T-helper 1 cell treated with Interleukin-12 subunit alpha and Interleukin-12 subunit beta and Interleukin-4 antibody, amounts not matched to agents 30 μg/mL and 1 μg/mL, for 36 hours (primary cell): ENCODE results near the gene AK1.
A peak's percentile ranks its signal among the peaks of the same experiment; 100 is the strongest.
"Not testable (repeated sequence)": the region's sequence is repeated elsewhere in the genome, so short reads cannot be mapped to it uniquely, and the experiment has no call there.

Experiments
- H3K27ac Mint-ChIP-seq: one replicate; pipeline ENCODE4 v1.8.0; 2021; ENCODE audit warnings: mild to moderate bottlenecking, mixed read lengths
- H3K27me3 Mint-ChIP-seq: one replicate; pipeline ENCODE4 v1.8.0; 2021; ENCODE audit warnings: low read depth, mixed read lengths
- H3K36me3 Mint-ChIP-seq: one replicate; pipeline ENCODE4 v1.8.0; 2021; ENCODE audit warnings: low read depth, mixed read lengths
- H3K4me1 Mint-ChIP-seq: one replicate; pipeline ENCODE4 v1.8.0; 2021; ENCODE audit warnings: low read depth, mixed read lengths
- H3K4me3 Mint-ChIP-seq: one replicate; pipeline ENCODE4 v1.8.0; 2021; ENCODE audit warnings: mild to moderate bottlenecking, moderate library complexity, mixed read lengths
- H3K9me3 Mint-ChIP-seq: one replicate; pipeline ENCODE4 v1.8.0; 2021; ENCODE audit warnings: mixed read lengths

AK1 gene

GRCh38 chr9:127871531-127871930, 5.9 kb downstream of the AK1 start:
- H3K27ac Mint-ChIP-seq: no peak overlapping the region

DNA sequence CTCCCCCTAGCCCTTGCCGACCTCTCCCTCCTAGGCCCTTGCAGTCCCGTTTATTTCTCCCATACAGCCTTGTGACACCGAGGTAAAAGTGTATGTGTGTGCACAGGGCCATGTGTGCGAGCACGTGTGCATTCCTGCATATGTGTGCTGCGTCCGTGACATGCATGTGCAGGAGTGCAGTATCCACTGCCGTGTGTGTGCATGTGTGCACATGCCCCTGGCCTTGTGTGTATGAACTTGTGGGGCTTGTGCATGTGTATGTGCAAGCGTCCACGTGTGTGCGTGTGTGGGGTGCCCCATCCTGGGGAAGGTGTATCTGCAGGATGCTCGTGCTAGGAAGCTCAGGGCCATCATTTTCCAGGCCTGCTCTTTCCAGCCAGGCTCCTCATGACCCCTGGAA, 6.6 kb downstream of the AK1 start:
- Mint-ChIP-seq H3K36me3 (peaks cover 4% of the 10 kb centered on the region), H3K4me3 (no peak overlapping the region), H3K4me1 (peaks cover 1% of the 10 kb centered on the region), H3K27ac (no peak overlapping the region), H3K27me3 (no peaks in the 10 kb centered on the region), H3K9me3 (no peaks in the 10 kb centered on the region)

More at GRCh38 chr9:127871531-127871930, 5.9 kb downstream of the AK1 start:
- Mint-ChIP-seq H3K36me3 (peaks cover 3% of the 10 kb centered on the region), H3K27me3 (no peaks in the 10 kb centered on the region), H3K4me3 (no peak overlapping the region), H3K4me1 (no peaks in the 10 kb centered on the region), H3K9me3 (no peaks in the 10 kb centered on the region)

DNA sequence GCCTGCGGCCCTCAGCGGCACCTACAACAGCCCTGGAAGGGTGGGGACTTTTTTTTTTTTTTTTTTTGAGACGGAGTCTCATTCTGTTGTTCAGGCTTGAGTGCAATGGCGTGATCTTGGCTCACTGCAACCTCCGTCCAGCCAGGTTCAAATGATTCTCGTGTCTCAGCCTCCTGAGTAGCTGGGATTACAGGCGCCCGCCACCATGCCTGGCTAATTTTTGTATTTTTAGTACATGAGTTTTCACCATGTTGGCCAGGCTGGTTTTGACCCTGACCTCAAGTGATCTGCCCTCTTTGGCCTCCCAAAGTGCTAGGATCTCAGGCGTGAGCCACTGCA, 7.4 kb downstream of the AK1 start:
- H3K4me1 Mint-ChIP-seq, H3K27ac Mint-ChIP-seq, H3K27me3 Mint-ChIP-seq: not testable (repeated sequence)

GRCh38 chr9:127869310-127870152, 7.9 kb downstream of the AK1 start:
- H3K27ac Mint-ChIP-seq: no peak overlapping the region

More for the DNA sequence above, 7.4 kb downstream of the AK1 start:
- not testable (repeated sequence) for H3K4me3 Mint-ChIP-seq, H3K36me3 Mint-ChIP-seq, H3K9me3 Mint-ChIP-seq

GRCh38 chr9:127868278-127868902, 9.1 kb downstream of the AK1 start:
- Mint-ChIP-seq H3K4me1 (peaks cover 11% of the 10 kb centered on the region), H3K9me3 (no peaks in the 10 kb centered on the region), H3K27ac (no peak overlapping the region), H3K36me3 (peaks cover 11% of the 10 kb centered on the region), H3K4me3 (no peak overlapping the region), H3K27me3 (no peaks in the 10 kb centered on the region)

More at GRCh38 chr9:127869310-127870152, 7.9 kb downstream of the AK1 start:
- Mint-ChIP-seq H3K9me3 (no peaks in the 10 kb centered on the region), H3K4me1 (peaks cover 11% of the 10 kb centered on the region), H3K36me3 (peaks cover 11% of the 10 kb centered on the region), H3K4me3 (no peak overlapping the region), H3K27me3 (no peaks in the 10 kb centered on the region)

DNA sequence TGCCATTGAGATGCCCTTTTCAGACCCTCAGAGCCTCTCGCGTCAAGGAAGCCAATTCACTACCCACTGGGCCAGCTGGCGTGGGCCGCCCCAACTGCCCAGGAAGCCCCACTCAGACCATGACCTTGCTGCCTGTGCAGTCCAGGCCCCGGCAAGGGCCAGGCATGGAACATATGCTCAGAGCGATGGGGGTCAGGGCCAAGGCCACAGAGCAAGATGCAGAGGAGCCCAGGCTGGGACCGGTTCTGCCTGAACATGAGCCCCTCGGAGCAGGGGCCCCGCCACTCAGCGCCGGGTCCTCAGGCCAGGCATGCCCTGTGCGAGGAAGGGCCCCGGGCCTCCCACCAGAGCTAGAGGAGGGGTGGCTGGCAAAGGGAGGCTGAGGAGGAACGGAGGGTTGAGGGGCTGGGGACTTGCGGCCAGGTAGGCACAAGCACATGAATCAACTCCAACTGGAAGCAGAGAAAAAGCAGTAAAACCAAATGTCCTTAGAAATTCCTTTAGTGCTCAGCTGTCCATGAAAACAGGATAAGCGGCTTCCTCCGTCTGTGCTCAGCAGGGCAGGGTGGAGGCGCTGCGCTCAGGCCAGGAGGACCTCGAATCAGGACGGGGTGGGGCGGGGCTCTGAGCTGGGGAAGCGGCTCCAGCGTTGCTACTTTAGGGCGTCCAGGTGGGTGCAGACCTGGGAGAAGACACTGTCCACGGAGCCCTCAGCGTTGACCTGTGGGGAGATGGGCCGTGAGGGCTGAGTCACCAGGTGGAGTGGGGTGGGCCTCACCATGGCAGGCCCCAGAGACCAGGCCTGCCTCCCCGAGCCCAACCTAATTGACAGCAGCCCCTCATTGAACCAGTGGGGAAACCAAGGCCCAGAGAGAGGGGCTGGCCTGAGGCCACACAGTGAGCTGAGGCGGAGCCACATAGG, 9.9 kb downstream of the AK1 start:
- H3K9me3 Mint-ChIP-seq: no peaks in the 10 kb centered on the region
- H3K27me3 Mint-ChIP-seq: no peaks in the 10 kb centered on the region
- peaks cover 17% of the 10 kb centered on the region for H3K4me1 Mint-ChIP-seq
- H3K4me3 Mint-ChIP-seq: no peak overlapping the region
- H3K27ac Mint-ChIP-seq: no peak overlapping the region
- peaks cover 13% of the 10 kb centered on the region for H3K36me3 Mint-ChIP-seq

- H3K27ac Mint-ChIP-seq: no peak overlapping the region
Observed at GRCh38 chr9:127866535-127866934, 10.9 kb downstream of the AK1 start.

DNA sequence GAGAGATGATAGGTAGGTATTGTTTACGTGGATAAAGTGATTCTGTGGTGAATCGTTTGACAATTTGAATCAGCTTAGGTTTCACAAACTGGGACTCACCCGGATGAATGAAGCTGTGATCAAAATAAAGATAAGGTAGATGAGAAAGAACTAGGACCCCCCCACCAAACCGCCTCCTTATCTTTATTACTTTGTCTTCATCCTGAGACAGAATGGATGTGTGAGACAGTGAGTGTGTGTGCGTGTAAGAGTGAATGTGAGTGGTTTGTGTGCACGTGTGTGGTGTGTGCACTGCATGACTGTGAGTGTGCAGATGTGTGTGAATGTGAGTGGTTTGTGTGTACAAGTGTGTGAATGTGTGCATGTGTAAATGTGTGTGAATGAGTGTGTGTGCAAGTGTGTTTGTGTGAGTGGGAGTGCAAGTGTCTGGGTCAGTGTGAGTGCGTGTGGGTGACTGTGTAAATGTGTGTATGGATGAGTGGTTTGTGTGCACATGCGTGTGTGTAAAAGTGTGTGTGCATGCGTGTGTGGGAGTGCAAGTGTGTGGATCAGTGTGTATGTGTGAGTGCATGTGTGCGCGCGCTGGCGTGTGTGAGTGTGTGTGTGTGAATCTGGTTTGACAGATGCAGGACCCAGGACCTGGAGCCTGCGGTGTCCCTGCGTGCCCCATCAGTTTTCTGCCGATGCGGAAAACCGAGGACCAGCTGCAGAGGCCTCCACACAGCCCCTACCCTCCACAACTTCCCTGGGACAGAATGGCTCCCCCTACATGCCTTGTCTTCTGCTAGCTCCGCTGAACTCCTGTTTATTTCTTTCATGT, 11.6 kb downstream of the AK1 start:
- Mint-ChIP-seq H3K27ac (no peak overlapping the region), H3K27me3 (no peaks in the 10 kb centered on the region), H3K36me3 (peaks cover 13% of the 10 kb centered on the region), H3K4me3 (no peak overlapping the region), H3K9me3 (no peaks in the 10 kb centered on the region), H3K4me1 (peaks cover 28% of the 10 kb centered on the region)

More at GRCh38 chr9:127866535-127866934, 10.9 kb downstream of the AK1 start:
- H3K9me3 Mint-ChIP-seq: no peaks in the 10 kb centered on the region
- peaks cover 24% of the 10 kb centered on the region for H3K4me1 Mint-ChIP-seq
- no peaks in the 10 kb centered on the region for H3K27me3 Mint-ChIP-seq
- no peak overlapping the region for H3K4me3 Mint-ChIP-seq
- H3K36me3 Mint-ChIP-seq: peaks cover 13% of the 10 kb centered on the region

DNA sequence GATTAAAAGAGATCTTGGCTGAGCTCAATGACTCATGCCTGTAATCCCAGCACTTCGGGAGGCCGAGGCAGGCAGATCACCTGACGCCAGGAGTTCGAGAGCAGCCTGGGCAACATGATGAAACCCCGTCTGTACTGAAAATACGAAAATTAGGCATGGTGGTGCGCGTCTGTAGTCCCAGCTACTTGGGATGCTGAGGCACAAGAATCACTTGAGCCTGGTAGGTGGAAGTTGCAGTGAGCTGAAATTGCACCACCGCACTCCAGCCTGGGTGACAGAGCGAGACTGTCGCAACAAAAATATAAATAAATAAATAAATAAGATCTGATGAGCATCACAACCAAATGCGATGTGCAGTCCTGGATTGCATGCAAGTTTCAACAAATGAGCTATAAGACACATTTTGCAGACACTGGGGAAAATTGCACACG, 14.3 kb downstream of the AK1 start:
- no peaks in the 10 kb centered on the region for H3K9me3 Mint-ChIP-seq
- no peak overlapping the region for H3K4me3 Mint-ChIP-seq
- H3K4me1 Mint-ChIP-seq: peaks cover 31% of the 10 kb centered on the region
- peaks cover 13% of the 10 kb centered on the region for H3K36me3 Mint-ChIP-seq
- no peaks in the 10 kb centered on the region for H3K27me3 Mint-ChIP-seq
- peak overlapping the region; percentile 83 for H3K27ac Mint-ChIP-seq

DNA sequence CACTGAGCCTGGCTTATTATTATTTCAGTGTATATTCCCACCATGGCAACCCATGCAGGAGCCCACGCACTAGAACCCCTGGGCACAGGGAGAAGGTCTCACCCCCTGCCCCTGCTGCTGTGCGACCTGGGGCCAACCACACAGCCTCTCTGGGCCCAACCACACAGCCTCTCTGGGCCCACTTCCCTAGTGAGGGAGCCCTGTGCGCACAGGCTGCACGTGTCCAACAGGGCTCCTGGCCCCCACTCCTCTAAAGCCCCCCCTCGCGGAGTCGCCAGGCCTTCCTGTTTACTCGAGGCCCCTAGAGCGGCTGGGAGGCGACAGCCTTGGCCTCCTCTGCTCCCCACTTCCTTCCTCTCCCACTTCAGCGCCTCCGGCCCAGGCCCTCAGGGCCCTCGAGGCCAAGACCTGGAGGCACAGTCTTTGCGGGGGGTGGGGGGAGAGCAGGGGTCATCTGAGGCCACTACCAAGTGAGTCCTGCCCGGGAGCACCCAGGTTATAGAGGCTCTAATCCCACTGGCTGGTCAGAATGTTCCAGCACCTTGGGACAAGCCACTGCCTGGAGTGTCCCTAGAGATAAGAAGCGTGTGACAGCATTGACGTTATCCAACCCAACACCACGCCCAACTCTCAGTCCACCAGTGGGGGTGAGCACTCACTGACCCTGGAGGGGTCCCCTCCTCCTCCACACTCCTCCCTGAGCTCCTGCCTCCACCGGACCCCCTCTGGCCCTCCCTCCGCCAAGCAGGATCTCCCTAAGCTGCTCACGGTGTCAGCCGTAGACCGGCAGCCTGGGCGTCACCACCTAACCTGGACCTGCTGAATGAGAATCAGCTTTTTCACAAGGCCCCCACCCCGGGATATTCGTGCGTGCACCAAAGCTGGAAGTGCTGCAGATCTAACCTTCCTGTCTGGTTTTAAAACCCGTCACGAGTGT, 15.1 kb downstream of the AK1 start:
- H3K4me1 Mint-ChIP-seq: peaks cover 31% of the 10 kb centered on the region

DNA sequence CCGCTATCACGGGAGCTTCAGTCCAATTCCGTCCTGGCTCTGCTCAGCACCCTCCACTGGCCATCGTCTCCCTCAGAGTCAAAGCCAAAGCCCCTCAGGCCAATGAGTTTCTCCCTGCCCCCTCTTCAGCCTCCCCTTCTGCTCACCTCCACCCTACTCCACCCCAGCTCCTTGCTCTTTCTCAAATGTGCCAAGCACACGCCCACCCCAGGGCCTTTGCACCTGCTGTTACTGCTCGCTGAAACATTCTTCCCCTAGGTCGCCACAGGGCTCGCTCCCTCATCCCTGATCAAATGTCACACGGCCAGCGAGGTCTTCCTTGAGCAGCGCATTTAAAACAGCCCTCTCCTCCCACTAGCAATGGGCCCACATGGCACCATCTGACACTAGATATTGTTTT, 16.7 kb downstream of the AK1 start:
- Mint-ChIP-seq H3K4me3 (no peak overlapping the region), H3K36me3 (peaks cover 9% of the 10 kb centered on the region), H3K27ac (no peak overlapping the region), H3K9me3 (no peaks in the 10 kb centered on the region), H3K4me1 (peaks cover 29% of the 10 kb centered on the region), H3K27me3 (no peaks in the 10 kb centered on the region)

More for the DNA sequence above, 15.1 kb downstream of the AK1 start:
- H3K4me3 Mint-ChIP-seq: no peak overlapping the region
- H3K9me3 Mint-ChIP-seq: no peaks in the 10 kb centered on the region
- H3K27ac Mint-ChIP-seq: peak overlapping the region; percentile 83
- peaks cover 13% of the 10 kb centered on the region for H3K36me3 Mint-ChIP-seq
- no peaks in the 10 kb centered on the region for H3K27me3 Mint-ChIP-seq

DNA sequence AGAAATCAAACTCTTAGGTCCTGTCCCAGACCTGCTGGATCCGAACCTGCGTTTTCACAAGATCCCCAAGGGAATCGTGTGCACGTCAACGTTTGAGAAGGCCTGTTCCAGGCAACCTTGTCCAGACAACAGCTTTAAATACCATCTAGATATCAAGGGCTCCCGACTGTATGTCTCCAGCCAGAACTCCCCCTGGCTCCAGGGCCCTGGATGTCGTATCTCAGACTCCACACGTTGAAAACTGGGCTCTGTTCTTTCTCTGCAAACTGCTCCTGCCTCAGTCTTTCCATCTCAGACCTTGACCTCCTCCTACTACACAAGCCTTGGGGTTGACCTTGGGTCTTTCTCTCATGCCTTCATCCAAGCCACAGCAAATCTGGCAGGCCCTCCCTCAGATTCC, 17.2 kb downstream of the AK1 start:
- Mint-ChIP-seq H3K4me3 (no peak overlapping the region), H3K27ac (no peak overlapping the region), H3K4me1 (peaks cover 24% of the 10 kb centered on the region), H3K9me3 (no peaks in the 10 kb centered on the region), H3K27me3 (no peaks in the 10 kb centered on the region), H3K36me3 (peaks cover 5% of the 10 kb centered on the region)

- peaks cover 2% of the 10 kb centered on the region for H3K36me3 Mint-ChIP-seq
- H3K4me3 Mint-ChIP-seq: no peak overlapping the region
- H3K27ac Mint-ChIP-seq: no peak overlapping the region
- H3K4me1 Mint-ChIP-seq: peaks cover 27% of the 10 kb centered on the region
- H3K27me3 Mint-ChIP-seq: no peaks in the 10 kb centered on the region
- H3K9me3 Mint-ChIP-seq: no peaks in the 10 kb centered on the region
Observed at GRCh38 chr9:127858041-127858512, 19.4 kb downstream of the AK1 start.
